ENCODE measurements around the gene RAP1GAP. TPM values are rescaled to one million over a fixed set of nuclear protein-coding genes. Genes with fewer than 3 reads are reported as not detected.

Gene RAP1GAP
- total RNA-seq, 4 donors from 2014 or later, result 0.33 to 0.83 (median 0.56) TPM

DNA sequence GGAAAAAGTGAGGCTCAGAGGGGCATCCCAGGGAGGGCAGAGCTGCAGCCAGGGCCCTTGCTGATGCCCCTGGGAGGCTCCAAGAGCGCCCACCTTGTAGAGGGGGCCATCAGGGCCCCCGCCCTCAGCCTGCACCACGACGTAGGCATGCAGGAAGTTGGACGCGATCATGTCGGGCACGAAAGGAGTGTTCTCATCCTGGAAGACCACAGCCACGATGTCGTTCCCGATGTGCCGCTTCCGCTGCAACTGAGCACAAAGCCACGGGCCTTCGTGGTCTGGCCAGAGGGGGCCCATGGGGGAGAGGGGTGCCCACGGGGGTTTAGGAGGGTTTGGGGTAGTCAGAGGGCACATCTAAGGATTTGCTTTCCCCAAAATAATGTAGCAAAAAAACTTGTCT, 59.1 kb downstream of the RAP1GAP start:
- Histone ChIP-seq H3K36me3 (no peaks in the 10 kb centered on the region), H3K4me3 (no peak overlapping the region), H3K9me3 (no peaks in the 10 kb centered on the region), H3K4me1 (peaks cover 0 to 6% (median 5%) of the 10 kb centered on the region in 4 donors), H3K27ac (replicated peaks in 1 of 4) (no peak overlapping the region), H3K27me3 (peaks cover 0 to 12% (median 0%) of the 10 kb centered on the region in 4 donors)
- 83% methylated on average over 16 of the region's 16 CpGs for WGBS
- intact Hi-C loops (cut with DNase I), result no loop called here
- TF ChIP-seq POLR2A (IDR thresholded peaks at IDR 0.05; ENCODE audit: low read depth) (no peak), CTCF (IDR thresholded peaks at IDR 0.05) (no peak), EP300 (IDR thresholded peaks at IDR 0.05) (no peak), POLR2AphosphoS5 (IDR thresholded peaks at IDR 0.05) (no peak)
- no peak for DNase-seq (ENCODE audit: extremely low spot score)

GRCh38 chr1:21608798-21609197, 60.4 kb downstream of the RAP1GAP start:
- whole genome bisulfite sequencing, result 93% methylated on average over 2 of the region's 4 CpGs
- Histone ChIP-seq H3K27ac (replicated peaks in 1 of 4) (no peak overlapping the region), H3K27me3 (peaks cover 0 to 12% (median 0%) of the 10 kb centered on the region in 4 donors), H3K4me1 (peaks cover 0 to 6% (median 5%) of the 10 kb centered on the region in 4 donors), H3K4me3 (no peak overlapping the region), H3K36me3 (no peaks in the 10 kb centered on the region), H3K9me3 (no peaks in the 10 kb centered on the region)
- intact Hi-C loops (cut with DNase I), result no loop called here
- DNase-seq (ENCODE audit: extremely low spot score), result no peak
- TF ChIP-seq CTCF (IDR thresholded peaks at IDR 0.05) (no peak), POLR2AphosphoS5 (IDR thresholded peaks at IDR 0.05) (no peak), POLR2A (IDR thresholded peaks at IDR 0.05; ENCODE audit: low read depth) (no peak), EP300 (IDR thresholded peaks at IDR 0.05) (no peak)

GRCh38 chr1:21607549-21608529, 61.3 kb downstream of the RAP1GAP start:
- no peak for DNase-seq (ENCODE audit: extremely low spot score)
- TF ChIP-seq CTCF (IDR thresholded peaks at IDR 0.05), result no peak
- WGBS, result 34% methylated on average over 30 of the region's 37 CpGs
- no peak overlapping the region for H3K4me3 ChIP-seq
- peaks cover 0 to 20% (median 0%) of the 10 kb centered on the region in 4 donors for H3K27me3 ChIP-seq
- peaks cover 0 to 6% (median 5%) of the 10 kb centered on the region in 4 donors for H3K4me1 ChIP-seq
- no peaks in the 10 kb centered on the region for H3K36me3 ChIP-seq
- H3K9me3 ChIP-seq, result no peaks in the 10 kb centered on the region
- no peak overlapping the region for H3K27ac ChIP-seq (replicated peaks in 1 of 4)
- intact Hi-C loops (cut with DNase I), result no loop called here

- no peak for TF ChIP-seq CTCF (IDR thresholded peaks at IDR 0.05)
- TF ChIP-seq POLR2AphosphoS5 (IDR thresholded peaks at IDR 0.05), result no peak
- TF ChIP-seq POLR2A (IDR thresholded peaks at IDR 0.05; ENCODE audit: low read depth), result no peak
- no peak for TF ChIP-seq EP300 (IDR thresholded peaks at IDR 0.05)
- DNase-seq (ENCODE audit: extremely low spot score), result no peak
- Histone ChIP-seq H3K27me3 (peaks cover 0 to 37% (median 0%) of the 10 kb centered on the region in 4 donors), H3K36me3 (no peaks in the 10 kb centered on the region), H3K9me3 (no peaks in the 10 kb centered on the region), H3K4me1 (peaks cover 0 to 6% (median 5%) of the 10 kb centered on the region in 4 donors), H3K4me3 (no peak overlapping the region), H3K27ac (replicated peaks in 1 of 4) (no peak overlapping the region)
- WGBS, result 94% methylated on average over 13 of the region's 15 CpGs
- intact Hi-C loops (cut with DNase I), result no loop called here
Observed at GRCh38 chr1:21605964-21606705, 63.0 kb downstream of the RAP1GAP start.

Measured in esophagus muscularis mucosa (tissue), 4 donors.